A673 (cell line): ENCODE data around the gene CLRN1. TPM values are rescaled to one million over a fixed set of nuclear protein-coding genes. Genes with fewer than 3 reads are reported as not detected.

ENCODE experiments used
- BruUV-seq: library from RNA; stranded (reverse); fragments of 400-500 nt; replicated peaks from 2 replicates; lab custom pipeline; 2021; lab: Mats Ljungman, UMichigan
- CTCF ChIA-PET: fragments of 300-600 bp; sonication (Branson Sonifier 250); formaldehyde crosslinking; loops from one replicate; lab custom pipeline; 2022; ENCODE audit warnings: antibody characterized with exemption; lab: Charles Lee
- POLR2A ChIA-PET: fragments of 300-600 bp; sonication (Branson Sonifier 250); formaldehyde crosslinking; loops from one replicate; lab custom pipeline; 2022; ENCODE audit warnings: antibody characterized with exemption; ENCODE audit not compliant: low non-redundant PET; lab: Charles Lee
- DNase-seq: peaks from one replicate; pipeline ENCODE4 v3.0.0-alpha.2; 2015; ENCODE audit warnings: low spot score
- H3K27ac ChIP-seq: fragments of 200-600 bp; sonication (generic); 2 replicates; pipeline ENCODE4 v1.5.1; 2016; ENCODE audit warnings: mixed run types, low read depth, mild to moderate bottlenecking, mixed read lengths, antibody characterized with exemption, low read length; ENCODE audit not compliant: poor library complexity, severe bottlenecking
- H3K27me3 ChIP-seq: fragments of 200-600 bp; sonication (generic); replicated peaks from 2 replicates; pipeline ENCODE4 v1.6.1; 2017; ENCODE audit warnings: mixed run types, low read depth, mild to moderate bottlenecking, mixed read lengths, antibody characterized with exemption, low read length; ENCODE audit not compliant: insufficient read depth, poor library complexity
- H3K36me3 ChIP-seq: fragments of 200-600 bp; sonication (generic); 2 replicates; pipeline ENCODE4 v1.6.1; 2016; ENCODE audit warnings: mixed run types, mild to moderate bottlenecking, mixed read lengths, antibody characterized with exemption, low read length; ENCODE audit not compliant: insufficient read depth, poor library complexity, severe bottlenecking
- H3K4me1 ChIP-seq: fragments of 200-600 bp; sonication (generic); 2 replicates; pipeline ENCODE4 v1.6.1; 2017; ENCODE audit warnings: mixed run types, mild to moderate bottlenecking, mixed read lengths, antibody characterized with exemption, low read length; ENCODE audit not compliant: insufficient read depth, poor library complexity, severe bottlenecking
- H3K4me3 ChIP-seq: fragments of 200-600 bp; sonication (generic); 2 replicates; pipeline ENCODE4 v1.5.1; 2016; ENCODE audit warnings: low read depth, mixed run types, mild to moderate bottlenecking, mixed read lengths, low read length; ENCODE audit not compliant: poor library complexity, severe bottlenecking
- H3K9me3 ChIP-seq: fragments of 200-600 bp; sonication (generic); 2 replicates; pipeline ENCODE4 v1.6.1; 2016; ENCODE audit warnings: mixed run types, low read depth, mild to moderate bottlenecking, mixed read lengths, antibody characterized with exemption, low read length; ENCODE audit not compliant: poor library complexity, severe bottlenecking
- EZH2 ChIP-seq: fragments of 200-600 bp; sonication (generic); IDR thresholded peaks from 2 replicates; pipeline ENCODE4 v1.6.1; 2017; ENCODE audit warnings: borderline replicate concordance, low read depth, mild to moderate bottlenecking, mixed read lengths, antibody characterized with exemption, low read length; ENCODE audit not compliant: poor library complexity, severe bottlenecking
- intact Hi-C: fragments of 100-400 bp; cut with micrococcal nuclease; formaldehyde crosslinking; loops from one replicate; pipeline ENCODE4 v1.10.0; 2022; ENCODE audit not compliant: unreplicated experiment
- total RNA-seq: library from RNA; stranded (reverse); gene quantifications from 2 replicates; pipeline ENCODE4 v1.2.3, GENCODE V29; 2021
- TF ChIP-seq, protein P1 (sequence below): fragments of 300-800, 200-600 bp; sonication (generic); conservative IDR thresholded peaks from 2 replicates; pipeline ENCODE4 v1.5.1; 2017; ENCODE audit warnings: low read depth, mild to moderate bottlenecking, antibody characterized with exemption, low read length, moderate library complexity, mixed read lengths

The CLRN1 gene
- total RNA-seq, 1 experiment from 2014 or later: not detected

DNA sequence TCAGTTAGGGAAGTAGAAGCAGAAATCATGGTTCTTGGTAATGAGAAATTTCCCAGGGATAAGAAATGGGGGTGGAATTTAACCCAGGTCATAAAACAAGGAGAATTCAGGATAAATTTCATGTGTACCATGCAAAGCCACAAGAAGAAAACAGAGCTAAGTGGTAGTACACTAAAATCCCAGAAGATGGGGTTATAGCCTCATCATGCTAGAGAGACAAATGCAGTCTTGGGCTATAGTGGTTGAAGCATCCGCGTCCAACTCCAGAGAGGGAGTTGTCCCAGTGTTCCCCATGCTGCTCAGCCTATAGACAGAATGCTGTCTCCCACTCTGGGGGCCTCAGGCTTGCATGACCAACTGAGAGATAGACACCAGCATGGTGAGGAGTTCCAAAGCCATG lies 36.2 kb upstream of the CLRN1 start:
- Histone ChIP-seq H3K27me3 (peaks cover 4% of the 10 kb centered on the region), H3K4me3 (no peak overlapping the region), H3K27ac (no peak overlapping the region), H3K9me3 (no peaks in the 10 kb centered on the region), H3K36me3 (no peaks in the 10 kb centered on the region), H3K4me1 (peaks cover 11% of the 10 kb centered on the region)
- DNase-seq: peak; percentile 53
- no TSS peak for BruUV-seq
- ChIA-PET CTCF (interaction anchor here (1.0 kb wide), 2 partner anchors 58 to 79 kb away, joined by 3 to 4 read pairs; no protein-coding TSS in a partner anchor), POLR2A (no interaction called here)
- intact Hi-C loops: loop anchor here (1.0 to 5.0 kb wide), 2 partner anchors 79 to 138 kb away; partner anchors contain the start of gene MED12L
- TF ChIP-seq, protein P1, sequence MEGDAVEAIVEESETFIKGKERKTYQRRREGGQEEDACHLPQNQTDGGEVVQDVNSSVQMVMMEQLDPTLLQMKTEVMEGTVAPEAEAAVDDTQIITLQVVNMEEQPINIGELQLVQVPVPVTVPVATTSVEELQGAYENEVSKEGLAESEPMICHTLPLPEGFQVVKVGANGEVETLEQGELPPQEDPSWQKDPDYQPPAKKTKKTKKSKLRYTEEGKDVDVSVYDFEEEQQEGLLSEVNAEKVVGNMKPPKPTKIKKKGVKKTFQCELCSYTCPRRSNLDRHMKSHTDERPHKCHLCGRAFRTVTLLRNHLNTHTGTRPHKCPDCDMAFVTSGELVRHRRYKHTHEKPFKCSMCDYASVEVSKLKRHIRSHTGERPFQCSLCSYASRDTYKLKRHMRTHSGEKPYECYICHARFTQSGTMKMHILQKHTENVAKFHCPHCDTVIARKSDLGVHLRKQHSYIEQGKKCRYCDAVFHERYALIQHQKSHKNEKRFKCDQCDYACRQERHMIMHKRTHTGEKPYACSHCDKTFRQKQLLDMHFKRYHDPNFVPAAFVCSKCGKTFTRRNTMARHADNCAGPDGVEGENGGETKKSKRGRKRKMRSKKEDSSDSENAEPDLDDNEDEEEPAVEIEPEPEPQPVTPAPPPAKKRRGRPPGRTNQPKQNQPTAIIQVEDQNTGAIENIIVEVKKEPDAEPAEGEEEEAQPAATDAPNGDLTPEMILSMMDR: peak; percentile 56
- no peak for TF ChIP-seq EZH2

- POLR2A ChIA-PET: no interaction called here
- CTCF ChIA-PET: no interaction called here
- Histone ChIP-seq H3K36me3 (no peaks in the 10 kb centered on the region), H3K27me3 (no peaks in the 10 kb centered on the region), H3K27ac (no peak overlapping the region), H3K4me3 (no peak overlapping the region), H3K4me1 (no peaks in the 10 kb centered on the region), H3K9me3 (no peaks in the 10 kb centered on the region)
- BruUV-seq: no TSS peak
- no peak for TF ChIP-seq EZH2
- TF ChIP-seq, protein P1: no peak
- DNase-seq: no peak
- intact Hi-C loops: no loop called here
Measured at GRCh38 chr3:151003768-151004134, 31.2 kb upstream of the CLRN1 start.

- POLR2A ChIA-PET: no interaction called here
- DNase-seq: no peak
- CTCF ChIA-PET: no interaction called here
Measured at GRCh38 chr3:151003029-151003767, 30.7 kb upstream of the CLRN1 start.

More at GRCh38 chr3:151003029-151003767, 30.7 kb upstream of the CLRN1 start:
- Histone ChIP-seq H3K9me3 (no peaks in the 10 kb centered on the region), H3K4me1 (no peaks in the 10 kb centered on the region), H3K27me3 (no peaks in the 10 kb centered on the region), H3K36me3 (no peaks in the 10 kb centered on the region), H3K27ac (no peak overlapping the region), H3K4me3 (no peak overlapping the region)
- BruUV-seq: no TSS peak
- intact Hi-C loops: no loop called here
- TF ChIP-seq EZH2: no peak
- TF ChIP-seq, protein P1: no peak
